ENCODE results near the gene LRRC8D. TPM values are rescaled to one million over a fixed set of nuclear protein-coding genes. Genes with fewer than 3 reads are reported as not detected.

Gene LRRC8D
- total RNA-seq, 3 donors from 2014 or later (not counting 1 experiment from before 2014, with no cell fraction given) = 16.2 to 26.2 (median 17.1) TPM

DNA sequence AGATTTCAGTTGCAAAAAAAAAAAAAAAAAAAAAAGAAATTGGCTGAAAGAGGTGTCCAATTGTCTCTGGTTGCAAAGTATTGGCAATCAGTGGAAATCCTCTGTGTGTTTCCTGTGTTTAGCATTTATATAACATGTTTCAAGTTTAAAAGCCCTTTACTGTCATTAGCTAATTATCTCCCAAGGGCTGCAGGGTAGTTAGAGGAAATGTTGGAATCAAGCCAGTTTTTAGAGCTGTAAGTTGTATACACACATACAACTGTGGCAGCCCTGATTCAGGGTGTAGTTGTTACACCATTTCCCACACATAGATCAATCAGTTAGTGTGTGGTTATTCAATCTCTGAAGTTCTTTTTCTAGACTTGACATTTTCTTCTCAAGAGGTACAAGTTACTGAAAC lies 165.2 kb downstream of the LRRC8D start:
- H3K4me1 ChIP-seq (ENCODE audit: control insufficient read depth, insufficient read depth, low read length) = no peaks in the 10 kb centered on the region
- no peaks in the 10 kb centered on the region for H3K27me3 ChIP-seq (ENCODE audit: control insufficient read depth, insufficient read depth, low read length)
- no peak overlapping the region for H3K27ac Mint-ChIP-seq
- H3K36me3 Mint-ChIP-seq = no peaks in the 10 kb centered on the region
- ATAC-seq (no peak), DNase-seq (no peak)
- H3K27me3 Mint-ChIP-seq (ENCODE audit: low read depth in 2 of 2) = peaks cover 0 to 4% of the 10 kb centered on the region in 2 donors
- H3K9me3 ChIP-seq (ENCODE audit: control insufficient read depth, insufficient read depth, low read length) = no peaks in the 10 kb centered on the region
- no peak overlapping the region for H3K4me3 Mint-ChIP-seq
- no peaks in the 10 kb centered on the region for H3K4me1 Mint-ChIP-seq
- H3K4me3 ChIP-seq (ENCODE audit: low read length) = no peak overlapping the region
- TF ChIP-seq, protein P1, sequence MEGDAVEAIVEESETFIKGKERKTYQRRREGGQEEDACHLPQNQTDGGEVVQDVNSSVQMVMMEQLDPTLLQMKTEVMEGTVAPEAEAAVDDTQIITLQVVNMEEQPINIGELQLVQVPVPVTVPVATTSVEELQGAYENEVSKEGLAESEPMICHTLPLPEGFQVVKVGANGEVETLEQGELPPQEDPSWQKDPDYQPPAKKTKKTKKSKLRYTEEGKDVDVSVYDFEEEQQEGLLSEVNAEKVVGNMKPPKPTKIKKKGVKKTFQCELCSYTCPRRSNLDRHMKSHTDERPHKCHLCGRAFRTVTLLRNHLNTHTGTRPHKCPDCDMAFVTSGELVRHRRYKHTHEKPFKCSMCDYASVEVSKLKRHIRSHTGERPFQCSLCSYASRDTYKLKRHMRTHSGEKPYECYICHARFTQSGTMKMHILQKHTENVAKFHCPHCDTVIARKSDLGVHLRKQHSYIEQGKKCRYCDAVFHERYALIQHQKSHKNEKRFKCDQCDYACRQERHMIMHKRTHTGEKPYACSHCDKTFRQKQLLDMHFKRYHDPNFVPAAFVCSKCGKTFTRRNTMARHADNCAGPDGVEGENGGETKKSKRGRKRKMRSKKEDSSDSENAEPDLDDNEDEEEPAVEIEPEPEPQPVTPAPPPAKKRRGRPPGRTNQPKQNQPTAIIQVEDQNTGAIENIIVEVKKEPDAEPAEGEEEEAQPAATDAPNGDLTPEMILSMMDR (IDR thresholded peaks at IDR 0.05) = no peak
- intact Hi-C loops (cut with micrococcal nuclease) = loop anchor here (10.0 kb wide), 1 partner anchor 351 kb away; the partner anchor contains the start of gene LRRC8C
- H3K27ac ChIP-seq (ENCODE audit: low read length) = no peak overlapping the region
- H3K9me3 Mint-ChIP-seq = no peaks in the 10 kb centered on the region
- H3K36me3 ChIP-seq (ENCODE audit: control insufficient read depth, insufficient read depth, low read length) = no peaks in the 10 kb centered on the region

Other genes starting within 250 kb of the LRRC8D start
- 10 to 100 TPM in 2 of 3 donors, 1 to 10 TPM in 1; 7.6 to 19.1 (median 15.1) TPM for gene LRRC8C, start 187.9 kb upstream of the LRRC8D start, total RNA-seq
- 10 to 100 TPM; 44.4 to 49.2 (median 45.7) TPM for gene ZNF326, start 174.1 kb downstream of the LRRC8D start, total RNA-seq

All from natural killer cell (primary cell).